COLO668 (cell line): ENCODE data around the gene KCND1.

Source experiments
- DNase-seq: peaks from one replicate; lab custom pipeline; 2025; ENCODE audit not compliant: unreplicated experiment; lab: John Stamatoyannopoulos, UW

KCND1 gene

DNA sequence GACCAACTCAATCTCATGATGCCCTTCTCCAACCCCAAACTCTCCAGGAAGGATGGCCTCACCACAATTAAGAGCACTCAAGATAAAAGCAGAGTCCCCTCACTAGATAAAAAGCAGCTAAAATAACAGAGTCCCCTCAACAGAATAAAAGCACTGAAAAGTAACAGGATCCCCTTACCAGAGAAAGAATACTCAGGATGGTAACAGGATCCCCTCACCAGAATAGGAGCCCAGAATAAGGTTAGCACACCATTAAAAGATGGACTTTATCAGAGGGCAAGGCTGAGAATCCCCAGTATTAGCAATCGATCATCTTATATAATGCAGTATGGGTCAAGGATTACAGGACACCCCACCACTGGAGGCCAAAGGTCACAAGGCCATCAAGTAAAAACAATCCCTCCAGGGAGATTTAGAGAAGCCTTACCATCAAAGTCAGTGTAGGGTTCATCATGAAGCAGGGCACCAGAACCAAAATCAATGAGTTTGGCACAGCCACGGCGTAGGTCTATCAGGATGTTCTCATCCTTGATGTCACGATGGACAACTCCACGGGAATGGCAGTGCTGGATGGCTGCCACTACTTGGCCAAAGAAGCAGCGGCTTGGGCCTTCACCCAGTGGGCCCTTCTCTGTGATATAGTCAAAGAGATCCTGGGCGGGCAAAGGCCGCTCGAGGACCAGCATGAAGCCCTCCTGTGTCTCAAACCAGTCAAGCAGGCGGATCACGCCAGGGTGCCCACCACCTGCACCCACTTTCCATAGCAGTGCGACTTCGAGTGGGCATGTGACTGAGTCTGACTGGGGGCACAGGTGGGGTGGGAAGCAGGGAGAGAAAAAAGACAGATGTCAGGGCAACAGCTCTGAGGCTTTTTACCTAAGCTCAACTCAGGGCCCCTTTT lies 56.8 kb downstream of the KCND1 start:
- no peak for DNase-seq

DNA sequence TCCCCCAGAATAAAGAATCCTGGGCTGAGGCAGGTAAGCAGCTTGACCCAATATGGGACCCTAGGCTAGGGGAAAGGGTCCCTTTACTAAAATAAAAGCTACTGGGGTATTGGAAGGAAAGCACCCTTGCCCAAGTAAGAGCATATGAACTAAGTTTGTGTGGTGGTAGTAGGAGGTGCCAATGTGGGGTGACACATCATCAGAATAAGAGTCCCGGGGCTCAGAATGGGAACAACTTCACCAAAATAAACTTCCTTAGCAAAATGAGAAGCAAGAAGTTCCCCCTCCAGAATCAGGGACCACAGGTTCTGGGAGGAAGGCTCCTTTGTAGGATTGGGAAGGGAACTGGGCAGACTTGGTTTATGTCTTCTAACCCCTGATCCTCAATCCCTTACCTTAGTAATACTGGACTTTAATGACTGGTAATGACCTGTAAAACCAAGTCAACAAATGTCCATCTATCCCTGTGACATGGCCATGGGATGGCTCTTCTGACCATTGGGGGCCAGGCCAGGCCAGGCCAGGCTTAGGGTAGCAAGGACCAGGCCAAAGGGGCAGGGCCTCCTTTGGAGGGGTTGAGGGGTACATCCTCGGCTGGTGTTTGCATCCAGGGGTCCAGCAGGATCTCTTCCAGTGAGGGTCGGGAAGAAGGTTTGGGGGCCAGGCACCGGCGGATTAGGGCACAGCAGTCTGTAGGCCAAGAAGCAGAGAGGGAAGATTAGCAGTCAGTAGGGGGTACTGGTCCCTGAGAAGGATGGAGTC lies 57.9 kb downstream of the KCND1 start:
- DNase-seq, result no peak

DNA sequence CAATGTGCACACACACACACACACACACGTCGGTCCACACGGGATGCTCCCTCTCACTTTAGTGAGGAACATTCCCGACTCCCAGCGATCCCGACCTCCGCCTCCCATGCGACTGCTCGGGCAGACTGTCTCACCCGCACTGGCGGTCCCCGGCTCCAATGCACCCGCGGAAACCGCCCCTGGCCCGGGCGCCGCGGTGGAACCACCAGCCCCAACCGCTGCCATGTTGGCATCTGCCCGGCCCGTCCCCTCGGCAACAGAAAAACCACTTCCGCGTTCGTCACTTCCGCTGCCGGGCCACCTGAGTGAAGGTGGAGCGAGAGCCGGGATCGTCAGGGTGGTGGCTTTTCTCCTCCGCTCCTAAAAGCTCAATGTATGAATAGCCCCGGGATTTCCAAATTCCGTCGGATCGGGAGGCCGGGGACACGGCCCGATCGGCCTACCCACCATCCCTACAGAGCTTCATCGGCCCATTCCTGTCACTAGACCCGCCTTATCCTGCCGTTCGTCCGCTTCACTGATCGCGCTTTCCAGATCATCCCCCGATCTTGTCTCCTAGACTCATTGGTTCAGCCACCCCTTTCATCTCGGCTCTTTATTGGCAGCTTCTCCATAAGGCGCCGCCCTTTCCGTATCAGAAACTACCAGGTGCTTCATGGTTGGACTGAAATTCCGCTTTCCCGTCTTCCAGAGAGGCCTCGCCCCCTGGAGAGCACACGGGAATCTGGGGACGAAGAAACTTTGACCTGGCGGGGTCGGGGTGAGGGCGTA lies 60.0 kb downstream of the KCND1 start, which contains the start of gene SLC35A2:
Gene SLC35A2, minus strand, starts transcription at position 235 of the 771 bp plus-strand sequence. Its CDS starts 10 bp downstream, at position 225.
- peak; percentile 85 for DNase-seq
